Activated CD8-positive, alpha-beta memory T cell treated with anti-CD3 and anti-CD28 coated beads, Interleukin-2, amount 10 ng/mL, durations not matched to agents 7 days and 5 days (primary cell): ENCODE data around the gene CPED1. TPM values are rescaled to one million over a fixed set of nuclear protein-coding genes. Genes with fewer than 3 reads are reported as not detected.
"Not testable (repeated sequence)": the region's sequence is repeated elsewhere in the genome, so short reads cannot be mapped to it uniquely, and the experiment has no call there.

Experiments used
- ATAC-seq: fragments of 150-1000 bp; cut with Tn5 transposase; one replicate; pipeline ENCODE4 v1.10.0; 2021; ENCODE audit warnings: moderate library complexity
- CTCF ChIA-PET: fragments of 350-600 bp; sonication (Branson Sonifier 250); formaldehyde crosslinking; loops from one replicate; lab custom pipeline; 2021; ENCODE audit warnings: antibody characterized with exemption; lab: Charles Lee
- DNase-seq: peaks from one replicate; pipeline ENCODE4 v3.0.0-alpha.2; 2020
- H3K27ac Mint-ChIP-seq: one replicate; pipeline ENCODE4 v1.8.0; 2021; ENCODE audit warnings: mild to moderate bottlenecking, mixed read lengths
- H3K27me3 Mint-ChIP-seq: one replicate; pipeline ENCODE4 v1.8.0; 2021; ENCODE audit warnings: mixed read lengths
- H3K36me3 Mint-ChIP-seq: one replicate; pipeline ENCODE4 v1.8.0; 2021; ENCODE audit warnings: mild to moderate bottlenecking, mixed read lengths
- H3K4me1 Mint-ChIP-seq: one replicate; pipeline ENCODE4 v1.8.0; 2021; ENCODE audit warnings: mixed read lengths
- H3K4me3 Mint-ChIP-seq: one replicate; pipeline ENCODE4 v1.8.0; 2021; ENCODE audit warnings: mild to moderate bottlenecking, moderate library complexity, mixed read lengths
- H3K9me3 Mint-ChIP-seq: one replicate; pipeline ENCODE4 v1.8.0; 2022; ENCODE audit warnings: low read depth, mixed read lengths
- total RNA-seq, 2 experiments: library from RNA; stranded (reverse); gene quantifications; one replicate each; pipeline ENCODE4 v1.2.3, GENCODE V29; 2021

The CPED1 gene
- total RNA-seq, 2 experiments from 2014 or later = 0.16 TPM; not detected in 1

DNA sequence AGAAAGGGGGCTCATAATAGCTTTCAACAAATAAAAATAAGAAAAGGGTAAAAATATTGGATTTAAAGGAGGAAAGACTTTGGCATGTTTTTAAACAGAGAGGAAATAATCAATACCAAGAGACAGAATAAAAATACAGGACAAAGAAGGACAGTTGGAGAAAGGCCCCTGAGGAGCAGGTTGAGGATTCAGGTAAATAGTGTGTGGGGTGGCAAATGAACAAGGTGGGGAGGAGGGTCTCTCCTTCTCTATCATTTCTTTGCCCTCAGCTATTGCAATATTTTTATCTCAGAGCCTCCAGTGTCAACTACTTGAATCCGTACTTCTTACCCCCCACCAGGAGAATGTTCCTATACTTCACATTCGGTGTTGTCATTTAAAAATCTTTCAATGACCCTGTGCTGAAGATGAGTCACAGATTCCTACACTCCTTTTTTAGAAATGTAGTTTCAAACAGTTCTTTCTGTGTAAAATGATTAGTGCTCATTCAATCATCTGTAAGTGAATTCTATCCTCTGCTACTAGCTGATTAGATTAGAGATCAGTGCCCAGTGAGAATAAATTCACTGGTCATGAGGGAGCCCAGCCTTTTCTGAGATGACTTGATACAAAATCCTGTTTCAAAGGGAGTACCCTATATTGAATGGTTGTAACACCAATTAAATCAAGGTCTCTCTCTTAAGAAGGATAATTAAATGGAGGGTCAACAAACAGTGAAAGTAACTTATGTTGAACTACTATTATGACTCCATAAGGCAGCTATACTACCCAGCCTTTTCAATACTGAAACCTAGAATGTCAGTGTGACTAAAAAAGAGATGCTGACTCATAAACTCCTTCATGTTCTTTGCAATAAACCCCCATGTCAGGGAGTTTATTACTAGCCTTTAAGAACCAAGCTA is 289.9 kb downstream of the CPED1 start:
- Mint-ChIP-seq H3K4me3 (no peak overlapping the region), H3K36me3 (peaks cover 1% of the 10 kb centered on the region), H3K4me1 (peaks cover 13% of the 10 kb centered on the region), H3K27me3 (peaks cover 62% of the 10 kb centered on the region), H3K27ac (no peak overlapping the region), H3K9me3 (no peaks in the 10 kb centered on the region)
- CTCF ChIA-PET = no interaction called here
- DNase-seq (no peak), ATAC-seq (peak; percentile 90)

DNA sequence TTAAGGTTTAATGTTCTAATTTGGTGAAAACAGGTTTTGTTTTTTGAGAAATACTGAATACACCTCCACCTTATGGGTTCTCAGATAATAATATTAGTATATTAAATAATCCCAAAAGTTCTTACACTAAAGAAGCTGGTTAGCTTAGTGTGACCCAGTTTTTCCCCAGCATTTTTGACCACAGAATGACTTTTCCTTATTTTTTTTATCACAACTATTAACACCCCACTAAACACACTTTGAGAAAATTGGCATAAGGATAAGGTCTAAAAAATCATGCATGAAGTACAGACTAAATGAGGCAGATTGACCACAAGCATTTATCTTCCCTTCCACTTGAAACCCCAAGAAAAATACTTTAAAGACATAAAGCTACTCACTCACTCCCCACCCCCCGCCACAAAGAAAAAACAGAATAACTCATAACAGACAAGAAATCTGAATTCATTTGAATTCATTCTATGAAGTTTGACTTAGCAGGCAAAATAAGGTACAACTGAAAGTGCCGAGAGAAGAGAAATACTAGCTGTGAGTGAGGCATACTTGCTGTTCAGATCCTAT is 290.6 kb downstream of the CPED1 start:
- Mint-ChIP-seq H3K4me1 (peaks cover 13% of the 10 kb centered on the region), H3K27ac (no peak overlapping the region), H3K36me3 (peaks cover 1% of the 10 kb centered on the region), H3K9me3 (peaks cover 2% of the 10 kb centered on the region), H3K4me3 (no peak overlapping the region), H3K27me3 (peaks cover 58% of the 10 kb centered on the region)
- ATAC-seq (peak; percentile 7), DNase-seq (no peak)
- CTCF ChIA-PET = no interaction called here

DNA sequence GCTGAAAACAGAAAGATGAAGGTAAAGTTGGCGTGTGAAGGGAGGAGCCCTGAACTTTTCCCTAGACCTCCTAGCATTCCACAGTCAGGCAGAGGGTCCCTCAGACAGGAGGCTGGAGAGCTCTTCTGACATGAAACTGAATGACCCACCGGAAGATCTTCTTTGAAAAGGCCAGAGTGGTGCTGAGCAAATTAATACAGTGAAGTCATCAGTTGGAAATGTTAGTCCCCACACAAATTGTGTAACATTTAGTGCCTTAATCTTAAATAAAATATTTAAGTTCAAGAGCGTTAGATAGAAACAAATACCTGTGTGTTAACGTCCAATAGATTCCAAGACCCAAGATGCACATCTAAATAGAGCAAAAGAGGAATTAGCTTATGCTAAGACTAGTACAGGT is 291.3 kb downstream of the CPED1 start:
- CTCF ChIA-PET = no interaction called here
- no peak for DNase-seq
- H3K27me3 Mint-ChIP-seq = peaks cover 54% of the 10 kb centered on the region
- H3K4me3 Mint-ChIP-seq = no peak overlapping the region
- peaks cover 1% of the 10 kb centered on the region for H3K36me3 Mint-ChIP-seq
- no peak for ATAC-seq
- H3K27ac Mint-ChIP-seq = no peak overlapping the region
- peaks cover 13% of the 10 kb centered on the region for H3K4me1 Mint-ChIP-seq
- H3K9me3 Mint-ChIP-seq = peaks cover 3% of the 10 kb centered on the region

DNA sequence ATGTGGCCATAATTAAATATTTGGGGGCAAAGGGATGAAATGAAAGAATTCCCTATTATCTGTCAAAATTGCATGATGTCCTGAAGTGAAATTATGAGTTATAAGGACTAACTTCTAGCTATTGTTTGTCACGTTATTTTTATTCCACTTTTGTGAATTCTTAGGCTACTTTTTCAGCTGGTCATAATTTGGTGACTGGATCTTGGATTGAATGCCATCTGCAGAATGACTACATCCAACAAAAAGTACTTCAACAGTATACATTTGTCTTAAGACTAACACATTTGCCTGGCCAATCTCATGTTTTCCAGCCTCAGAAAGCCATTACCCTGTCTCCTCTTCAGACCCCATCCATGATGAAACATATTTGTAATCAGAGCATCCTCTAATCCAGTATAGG is 292.1 kb downstream of the CPED1 start:
- no peak overlapping the region for H3K27ac Mint-ChIP-seq
- peaks cover 8% of the 10 kb centered on the region for H3K9me3 Mint-ChIP-seq
- DNase-seq = no peak
- H3K36me3 Mint-ChIP-seq = peaks cover 3% of the 10 kb centered on the region
- CTCF ChIA-PET = no interaction called here
- peaks cover 13% of the 10 kb centered on the region for H3K4me1 Mint-ChIP-seq
- ATAC-seq = no peak
- H3K4me3 Mint-ChIP-seq = no peak overlapping the region
- H3K27me3 Mint-ChIP-seq = peaks cover 55% of the 10 kb centered on the region

DNA sequence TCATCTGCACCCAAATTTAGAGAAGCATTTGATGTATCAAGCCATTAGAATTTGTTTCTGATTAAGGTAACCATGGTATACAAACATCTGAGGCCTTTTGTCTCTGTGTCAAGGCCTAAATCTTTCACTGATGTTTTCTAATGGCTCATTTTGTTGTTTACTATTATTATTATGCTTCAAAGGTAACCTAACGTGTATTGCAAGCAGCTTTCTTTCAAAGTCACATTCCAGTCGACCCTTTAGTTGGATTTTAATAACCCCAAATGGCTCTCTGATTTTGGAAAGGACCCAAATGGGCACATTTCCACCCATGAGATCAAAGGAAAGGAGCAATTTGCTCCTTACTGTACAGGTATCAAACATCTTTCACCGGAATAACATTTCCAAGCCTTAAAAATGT is 293.6 kb downstream of the CPED1 start:
- ATAC-seq (no peak), DNase-seq (no peak)
- H3K27me3 Mint-ChIP-seq = peaks cover 43% of the 10 kb centered on the region
- H3K4me3 Mint-ChIP-seq = no peak overlapping the region
- no peak overlapping the region for H3K27ac Mint-ChIP-seq
- CTCF ChIA-PET = no interaction called here
- H3K4me1 Mint-ChIP-seq = peaks cover 13% of the 10 kb centered on the region
- H3K36me3 Mint-ChIP-seq = peaks cover 1% of the 10 kb centered on the region
- H3K9me3 Mint-ChIP-seq = peaks cover 10% of the 10 kb centered on the region

DNA sequence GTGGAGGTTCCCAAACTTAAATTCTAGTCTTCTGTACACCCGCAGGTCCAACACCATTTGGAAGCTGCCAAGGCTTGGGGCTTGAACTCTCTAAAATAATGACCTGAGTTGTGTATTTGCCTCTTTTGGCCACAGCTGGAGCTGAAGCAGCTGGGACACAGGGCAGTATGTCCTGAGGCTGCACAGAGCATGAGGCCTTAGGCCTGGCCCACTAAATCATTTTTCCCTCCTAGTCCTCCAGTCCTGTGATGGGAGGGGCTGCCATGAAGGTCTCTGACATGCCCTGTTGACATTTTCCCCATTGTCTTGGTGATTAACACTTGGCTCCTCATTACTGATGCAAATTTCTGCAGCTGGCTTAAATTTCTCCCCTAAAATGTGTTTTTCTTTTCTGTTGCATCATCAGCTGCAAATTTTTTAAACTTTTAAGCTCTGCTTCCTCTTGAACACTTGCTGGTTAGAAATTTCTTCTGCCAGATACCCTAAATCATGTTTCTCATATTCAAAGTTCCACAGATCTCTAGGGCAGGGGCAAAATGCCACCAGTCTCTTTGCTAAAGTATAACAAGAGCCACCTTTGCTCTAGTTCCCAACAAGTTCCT is 296.7 kb downstream of the CPED1 start:
- Mint-ChIP-seq H3K9me3 (peaks cover 10% of the 10 kb centered on the region), H3K27me3 (peaks cover 21% of the 10 kb centered on the region), H3K4me1 (no peaks in the 10 kb centered on the region), H3K36me3 (peaks cover 1% of the 10 kb centered on the region), H3K4me3 (no peak overlapping the region), H3K27ac (no peak overlapping the region)
- no peak for ATAC-seq
- no peak for DNase-seq
- CTCF ChIA-PET = no interaction called here

DNA sequence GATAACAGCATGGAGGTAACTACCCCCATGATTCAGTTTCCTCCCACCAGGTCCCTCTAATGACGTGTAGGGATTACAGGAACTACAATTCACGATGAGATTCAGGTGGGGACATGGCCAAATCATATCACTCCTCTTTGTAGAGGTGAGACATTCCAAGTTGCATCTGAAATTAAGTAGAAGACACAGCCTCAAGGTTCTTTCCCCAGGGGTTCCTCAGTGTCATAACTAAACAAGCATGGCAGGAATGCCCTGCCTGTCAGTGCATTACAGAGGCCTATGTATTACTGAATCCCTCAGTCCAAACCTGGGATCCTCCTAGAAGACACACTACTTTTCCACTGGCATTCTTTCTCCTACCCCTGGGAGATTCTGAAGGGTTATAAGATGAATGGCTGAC is 297.7 kb downstream of the CPED1 start:
- peaks cover 17% of the 10 kb centered on the region for H3K27me3 Mint-ChIP-seq
- no peaks in the 10 kb centered on the region for H3K4me1 Mint-ChIP-seq
- no peak overlapping the region for H3K4me3 Mint-ChIP-seq
- no peak for ATAC-seq
- H3K9me3 Mint-ChIP-seq = peaks cover 10% of the 10 kb centered on the region
- DNase-seq = no peak
- H3K36me3 Mint-ChIP-seq = peaks cover 1% of the 10 kb centered on the region
- CTCF ChIA-PET = no interaction called here
- no peak overlapping the region for H3K27ac Mint-ChIP-seq

DNA sequence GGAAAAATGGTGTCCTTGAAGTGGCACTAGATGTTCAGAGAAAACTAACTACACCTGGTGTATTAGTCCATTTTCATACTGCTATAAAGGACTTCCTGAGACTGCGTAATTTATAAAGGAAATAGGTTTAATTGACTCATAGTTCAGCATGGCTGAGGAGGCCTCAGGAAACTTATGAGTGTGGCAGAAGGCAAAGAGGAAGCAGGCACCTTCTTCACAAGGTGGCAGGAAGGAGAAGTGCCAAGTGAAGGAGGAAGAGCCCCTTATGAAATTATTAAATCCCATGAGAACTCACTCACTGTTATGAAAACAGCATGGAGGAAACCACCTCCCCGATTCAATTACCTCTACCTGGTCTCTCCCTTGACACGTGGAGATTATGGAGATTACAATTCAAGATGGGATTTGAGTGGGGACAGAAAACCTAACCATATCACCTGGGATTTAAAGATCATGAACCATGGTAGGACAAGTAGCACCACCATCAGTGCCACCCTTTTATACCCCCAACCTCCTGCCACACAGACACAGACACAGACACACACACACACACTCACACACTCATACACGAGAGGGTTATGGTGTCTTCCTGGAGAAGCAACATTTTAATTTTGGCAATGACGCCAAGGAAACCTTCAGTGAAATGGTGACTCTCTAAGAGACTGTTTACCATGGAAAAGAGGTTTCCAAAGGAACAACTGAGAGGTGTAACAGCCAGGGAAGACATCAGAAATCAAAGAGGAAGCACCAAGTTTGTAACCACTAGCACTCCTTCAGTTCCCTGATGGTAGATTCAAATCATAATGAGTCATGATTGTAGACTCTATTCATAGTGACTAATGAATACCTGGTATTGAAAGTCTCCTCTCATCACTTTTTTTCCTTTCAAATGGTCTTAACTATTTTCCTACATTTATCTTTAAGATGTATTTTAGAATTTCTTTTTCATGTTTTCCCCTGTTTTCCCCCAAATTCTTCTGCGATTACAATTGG is 298.5 kb downstream of the CPED1 start:
- CTCF ChIA-PET = no interaction called here
- H3K27ac Mint-ChIP-seq = no peak overlapping the region
- no peaks in the 10 kb centered on the region for H3K4me1 Mint-ChIP-seq
- peaks cover 20% of the 10 kb centered on the region for H3K27me3 Mint-ChIP-seq
- peaks cover 1% of the 10 kb centered on the region for H3K36me3 Mint-ChIP-seq
- DNase-seq (no peak), ATAC-seq (no peak)
- H3K4me3 Mint-ChIP-seq = no peak overlapping the region
- H3K9me3 Mint-ChIP-seq = peaks cover 10% of the 10 kb centered on the region

DNA sequence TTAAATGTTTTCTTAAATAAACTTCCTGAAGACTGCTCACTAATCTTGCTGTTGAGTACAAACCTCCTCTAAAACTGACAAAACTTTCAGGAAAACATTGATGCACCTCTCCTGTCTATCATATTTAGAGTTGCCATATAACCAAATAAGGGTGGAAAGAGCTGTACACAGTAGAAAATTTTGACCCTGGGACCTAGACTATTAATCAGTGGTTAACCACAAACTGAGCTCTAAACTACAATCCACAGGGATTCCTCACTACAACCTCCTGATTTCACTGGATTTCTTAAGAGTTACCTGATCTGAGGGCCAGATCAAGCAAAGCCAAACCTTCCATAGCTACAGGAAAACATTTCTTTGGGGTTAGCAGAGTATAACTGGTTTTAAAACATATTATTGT is 300.4 kb downstream of the CPED1 start:
- CTCF ChIA-PET = no interaction called here
- Mint-ChIP-seq H3K27me3 (peaks cover 24% of the 10 kb centered on the region), H3K4me1 (no peaks in the 10 kb centered on the region)

DNA sequence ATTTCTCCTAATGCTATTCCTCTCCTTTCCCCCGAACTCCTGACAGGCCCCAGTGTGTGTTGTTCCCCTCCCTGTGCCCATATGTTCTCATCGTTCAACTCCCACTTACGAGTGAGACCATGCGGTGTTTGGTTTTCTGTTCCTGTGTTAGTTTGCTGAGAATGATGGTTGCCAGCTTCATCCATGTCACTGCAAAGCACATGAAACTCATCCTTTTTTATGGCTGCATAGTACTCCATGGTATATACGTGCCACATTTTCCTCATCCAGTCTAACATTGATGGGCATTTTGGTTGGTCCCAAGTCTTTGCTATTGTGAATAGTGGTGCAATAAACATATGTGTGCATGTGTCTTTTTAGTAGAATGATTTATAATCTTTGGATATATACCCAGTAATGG is 301.4 kb downstream of the CPED1 start:
- ATAC-seq, H3K36me3 Mint-ChIP-seq: not testable (repeated sequence)

More for the DNA sequence above, 300.4 kb downstream of the CPED1 start:
- DNase-seq (no peak), ATAC-seq (no peak)
- H3K9me3 Mint-ChIP-seq = peaks cover 9% of the 10 kb centered on the region
- H3K27ac Mint-ChIP-seq = no peak overlapping the region
- H3K4me3 Mint-ChIP-seq = no peak overlapping the region
- peaks cover 1% of the 10 kb centered on the region for H3K36me3 Mint-ChIP-seq

DNA sequence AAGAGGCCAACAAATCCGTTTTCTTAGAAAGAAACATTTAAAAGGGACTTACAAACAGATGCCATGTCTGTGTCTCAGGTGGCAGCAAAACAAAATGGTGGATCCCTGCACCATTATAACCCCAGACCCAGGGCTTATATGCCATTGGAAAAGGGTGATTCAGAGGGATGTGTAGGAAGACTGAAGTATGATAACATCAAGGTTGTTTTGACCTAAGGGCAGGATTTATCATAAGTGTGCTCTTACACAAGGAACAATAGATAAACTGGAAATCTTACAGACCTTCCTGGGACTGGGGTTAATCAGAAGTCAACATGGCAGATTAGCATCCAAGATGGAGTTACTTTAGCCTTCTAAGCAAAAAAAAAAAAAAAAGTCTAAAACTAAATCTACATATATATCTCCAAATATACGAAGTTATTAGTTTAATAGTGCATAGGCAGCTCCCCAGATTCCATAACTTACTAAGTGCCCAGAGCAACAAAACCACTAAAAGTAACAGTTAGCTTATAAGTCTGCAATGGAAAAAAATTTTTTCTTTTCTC is 306.0 kb downstream of the CPED1 start:
- no peak overlapping the region for H3K4me3 Mint-ChIP-seq
- H3K4me1 Mint-ChIP-seq = no peaks in the 10 kb centered on the region
- H3K27me3 Mint-ChIP-seq = peaks cover 24% of the 10 kb centered on the region
- CTCF ChIA-PET = no interaction called here
- no peak overlapping the region for H3K27ac Mint-ChIP-seq
- H3K36me3 Mint-ChIP-seq = no peaks in the 10 kb centered on the region
- no peaks in the 10 kb centered on the region for H3K9me3 Mint-ChIP-seq
- DNase-seq (no peak), ATAC-seq (no peak)

More for the DNA sequence above, 301.4 kb downstream of the CPED1 start:
- H3K9me3 Mint-ChIP-seq, H3K4me3 Mint-ChIP-seq, DNase-seq, CTCF ChIA-PET, H3K27ac Mint-ChIP-seq, H3K4me1 Mint-ChIP-seq: not testable (repeated sequence)
- peaks cover 22% of the 10 kb centered on the region for H3K27me3 Mint-ChIP-seq

DNA sequence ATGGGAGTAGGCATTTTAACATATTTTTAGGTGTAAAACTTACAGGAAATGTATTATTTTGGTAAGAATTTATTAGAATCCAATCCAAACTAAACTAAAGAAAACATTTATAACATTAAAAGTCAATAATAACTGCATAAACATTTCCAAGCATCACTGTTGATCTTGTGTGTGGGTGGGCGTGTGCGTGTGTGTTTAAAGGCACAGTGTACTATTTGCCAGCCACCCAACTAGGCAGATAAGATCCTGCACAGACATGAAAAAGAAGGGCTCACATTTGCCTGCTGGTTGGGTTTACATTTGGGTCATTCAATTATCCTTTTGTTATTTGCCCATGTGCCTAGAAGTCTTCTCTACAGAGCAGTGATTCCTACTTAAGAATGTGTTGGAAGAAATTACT is 309.3 kb downstream of the CPED1 start:
- CTCF ChIA-PET = no interaction called here

DNA sequence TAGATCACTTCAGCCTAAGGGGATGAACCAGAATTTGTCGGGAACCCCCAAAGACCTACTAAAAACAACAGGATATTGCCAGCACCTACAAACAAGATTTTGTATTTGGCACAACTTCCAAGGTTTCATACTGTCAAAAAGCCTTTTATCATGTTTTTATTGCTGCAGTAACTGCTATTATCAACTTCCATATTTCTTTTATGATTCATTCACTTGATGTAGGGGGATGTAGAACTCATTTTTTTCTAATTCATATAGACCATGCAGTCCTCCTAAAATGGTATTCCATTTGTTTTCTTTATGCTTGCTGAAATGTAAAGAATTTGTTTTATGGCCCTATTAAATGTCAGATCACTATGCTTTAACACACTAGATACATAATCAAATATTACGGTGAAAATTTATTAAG is 310.3 kb downstream of the CPED1 start:
- Mint-ChIP-seq H3K9me3 (no peaks in the 10 kb centered on the region), H3K27me3 (peaks cover 18% of the 10 kb centered on the region), H3K4me3 (no peak overlapping the region), H3K27ac (no peak overlapping the region), H3K4me1 (no peaks in the 10 kb centered on the region), H3K36me3 (no peaks in the 10 kb centered on the region)
- ATAC-seq (no peak), DNase-seq (no peak)
- CTCF ChIA-PET = no interaction called here

More for the DNA sequence above, 309.3 kb downstream of the CPED1 start:
- no peaks in the 10 kb centered on the region for H3K9me3 Mint-ChIP-seq
- no peak overlapping the region for H3K4me3 Mint-ChIP-seq
- no peak overlapping the region for H3K27ac Mint-ChIP-seq
- ATAC-seq (no peak), DNase-seq (no peak)
- H3K4me1 Mint-ChIP-seq = no peaks in the 10 kb centered on the region
- no peaks in the 10 kb centered on the region for H3K36me3 Mint-ChIP-seq
- peaks cover 18% of the 10 kb centered on the region for H3K27me3 Mint-ChIP-seq
